GM19324 (cell line): Measurements from ENCODE around the gene GPI.

ENCODE experiments used
- ATAC-seq: cut with Tn5 transposase; IDR thresholded peaks from one replicate; pipeline ENCODE4 v1.9.1; 2021; ENCODE audit warnings: mild to moderate bottlenecking, moderate library complexity; ENCODE audit not compliant: unreplicated experiment, low FRiP score

Gene GPI

GRCh38 chr19:34337739-34338138 is 27.3 kb upstream of the GPI start:
- ATAC-seq, result no peak

- no peak for ATAC-seq
Observed at GRCh38 chr19:34341935-34342680, 22.9 kb upstream of the GPI start.

GRCh38 chr19:34343751-34344150 is 21.2 kb upstream of the GPI start:
- no peak for ATAC-seq

GRCh38 chr19:34345947-34346351 is 19.0 kb upstream of the GPI start:
- ATAC-seq, result no peak

- no peak for ATAC-seq
Observed at GRCh38 chr19:34347561-34348165, 17.3 kb upstream of the GPI start.

- no peak for ATAC-seq
Observed at GRCh38 chr19:34348899-34349487, 16.0 kb upstream of the GPI start.

- ATAC-seq, result no peak
Observed at GRCh38 chr19:34350161-34350561, 14.8 kb upstream of the GPI start.

GRCh38 chr19:34351382-34351826 is 13.6 kb upstream of the GPI start:
- ATAC-seq, result no peak

GRCh38 chr19:34353546-34353945 is 11.4 kb upstream of the GPI start:
- no peak for ATAC-seq

GRCh38 chr19:34355201-34355600 is 9.8 kb upstream of the GPI start:
- ATAC-seq, result no peak

GRCh38 chr19:34356875-34357274 is 8.1 kb upstream of the GPI start:
- no peak for ATAC-seq

GRCh38 chr19:34357431-34357830 is 7.6 kb upstream of the GPI start:
- ATAC-seq, result no peak

GRCh38 chr19:34359140-34359953 is 5.6 kb upstream of the GPI start:
- ATAC-seq, result peak; percentile 96

- no peak for ATAC-seq
Observed at GRCh38 chr19:34359954-34360315, 5.1 kb upstream of the GPI start.

GRCh38 chr19:34360354-34360909 is 4.6 kb upstream of the GPI start:
- ATAC-seq, result no peak

- ATAC-seq, result no peak
Observed at GRCh38 chr19:34362679-34363069, 2.3 kb upstream of the GPI start.

- ATAC-seq, result no peak
Observed at GRCh38 chr19:34363094-34363493, 1.9 kb upstream of the GPI start.

- ATAC-seq, result no peak
Observed at GRCh38 chr19:34363930-34364329, 1.1 kb upstream of the GPI start.

- ATAC-seq, result no peak
Observed at GRCh38 chr19:34364462-34364829, 550 bp upstream of the GPI start.

GRCh38 chr19:34365463-34366401 is 736 bp downstream of the GPI start:
- ATAC-seq, result peak; percentile 2
